ENCODE measurements around the gene COL23A1. TPM values are rescaled to one million over a fixed set of nuclear protein-coding genes. Genes with fewer than 3 reads are reported as not detected.

The COL23A1 gene
- total and polyA plus RNA-seq, 2 experiments from 2014 or later: 4.8 to 8.2 TPM

GRCh38 chr5:178196281-178196812 is 393.8 kb downstream of the COL23A1 start (continued):
- TF ChIP-seq REST (IDR thresholded peaks at IDR 0.05; ENCODE audit: unreplicated experiment) (no peak), EZH2phosphoT487 (IDR thresholded peaks at IDR 0.05; ENCODE audit: unreplicated experiment) (no peak), ZNF114 (CRISPR knock-in tag; IDR thresholded peaks at IDR 0.05) (no peak), POLR2AphosphoS5 (IDR thresholded peaks at IDR 0.05; ENCODE audit: low read depth) (no peak)

GRCh38 chr5:178194026-178194425 is 396.2 kb downstream of the COL23A1 start:
- H3K27ac ChIP-seq (ENCODE audit: low read depth): no peak overlapping the region
- no peak overlapping the region for H3K4me3 ChIP-seq
- H3F3A ChIP-seq (replicated peaks; ENCODE audit: low read depth): 0 out of 2 replicates have a peak, but pooled peaks cover 3% of the 10 kb centered on the region
- Mint-ChIP-seq H3K9me3 (peaks cover 38% of the 10 kb centered on the region), H3K4me1 (peaks cover 20% of the 10 kb centered on the region), H3K36me3 (ENCODE audit: low read depth) (peaks cover 24% of the 10 kb centered on the region), H3K4me3 (no peak overlapping the region), H3K27me3 (ENCODE audit: insufficient read depth, low read depth, poor library complexity) (peaks cover 17% of the 10 kb centered on the region), H3K27ac (no peak overlapping the region)
- ATAC-seq: peak; percentile 44
- H2AFZ ChIP-seq: no peak overlapping the region
- no peak overlapping the region for H3K4me2 ChIP-seq
- H3K36me3 ChIP-seq (ENCODE audit: insufficient read depth): 0 out of 2 replicates have a peak, but pooled peaks cover 2% of the 10 kb centered on the region
- TF ChIP-seq ZNF462 (CRISPR knock-in tag; IDR thresholded peaks at IDR 0.05) (no peak), EZH2phosphoT487 (IDR thresholded peaks at IDR 0.05; ENCODE audit: unreplicated experiment) (no peak), STAT1 (IDR thresholded peaks at IDR 0.05; ENCODE audit: unreplicated experiment) (no peak), POLR2AphosphoS5 (IDR thresholded peaks at IDR 0.05; ENCODE audit: low read depth) (no peak)
- H3K4me1 ChIP-seq (ENCODE audit: insufficient read depth): no peaks in the 10 kb centered on the region
- H4K20me1 ChIP-seq (replicated peaks; ENCODE audit: insufficient read depth): no peaks in the 10 kb centered on the region
- no peaks in the 10 kb centered on the region for H3K27me3 ChIP-seq (ENCODE audit: insufficient read depth)
- H3K79me2 ChIP-seq (replicated peaks; ENCODE audit: insufficient read depth): no peaks in the 10 kb centered on the region
- DNase-seq (ENCODE audit: low spot score): no peak
- H3K9me2 ChIP-seq (ENCODE audit: insufficient read depth): no peaks in the 10 kb centered on the region

All from GM23338 (cell line).